Measurements from ENCODE around the gene FRMPD1.

DNA sequence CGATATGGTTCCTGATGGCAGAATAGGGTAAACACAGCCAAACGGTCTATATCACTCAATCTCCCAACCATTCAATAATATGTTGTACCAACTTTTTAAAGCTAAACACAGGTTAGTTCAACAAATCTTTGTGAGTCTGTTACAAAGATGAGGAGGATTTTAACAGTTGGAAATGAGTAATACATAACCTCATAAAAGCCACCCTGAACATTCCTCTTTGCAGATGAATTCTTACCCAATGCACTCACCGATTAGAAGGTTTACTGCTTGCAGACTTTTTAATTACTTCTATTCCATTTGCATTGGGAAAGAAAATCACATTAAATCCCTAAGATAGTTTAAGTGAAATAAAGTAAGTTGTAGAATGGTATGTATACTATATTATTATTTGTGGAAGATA, 79.5 kb downstream of the FRMPD1 start:
- TF ChIP-seq, protein P1, sequence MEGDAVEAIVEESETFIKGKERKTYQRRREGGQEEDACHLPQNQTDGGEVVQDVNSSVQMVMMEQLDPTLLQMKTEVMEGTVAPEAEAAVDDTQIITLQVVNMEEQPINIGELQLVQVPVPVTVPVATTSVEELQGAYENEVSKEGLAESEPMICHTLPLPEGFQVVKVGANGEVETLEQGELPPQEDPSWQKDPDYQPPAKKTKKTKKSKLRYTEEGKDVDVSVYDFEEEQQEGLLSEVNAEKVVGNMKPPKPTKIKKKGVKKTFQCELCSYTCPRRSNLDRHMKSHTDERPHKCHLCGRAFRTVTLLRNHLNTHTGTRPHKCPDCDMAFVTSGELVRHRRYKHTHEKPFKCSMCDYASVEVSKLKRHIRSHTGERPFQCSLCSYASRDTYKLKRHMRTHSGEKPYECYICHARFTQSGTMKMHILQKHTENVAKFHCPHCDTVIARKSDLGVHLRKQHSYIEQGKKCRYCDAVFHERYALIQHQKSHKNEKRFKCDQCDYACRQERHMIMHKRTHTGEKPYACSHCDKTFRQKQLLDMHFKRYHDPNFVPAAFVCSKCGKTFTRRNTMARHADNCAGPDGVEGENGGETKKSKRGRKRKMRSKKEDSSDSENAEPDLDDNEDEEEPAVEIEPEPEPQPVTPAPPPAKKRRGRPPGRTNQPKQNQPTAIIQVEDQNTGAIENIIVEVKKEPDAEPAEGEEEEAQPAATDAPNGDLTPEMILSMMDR (IDR thresholded peaks at IDR 0.05) = no peak
- no peak for TF ChIP-seq POLR2A (IDR thresholded peaks at IDR 0.05)

All from right lobe of liver (tissue), 4 donors.